H1 (cell line): ENCODE results near the gene FASN. TPM values are rescaled to one million over a fixed set of nuclear protein-coding genes. Genes with fewer than 3 reads are reported as not detected.

ENCODE experiments used
- CTCF ChIA-PET: fragments of 300-600 bp; sonication (Branson Sonifier 250); formaldehyde crosslinking; loops from one replicate; lab custom pipeline; 2021; ENCODE audit not compliant: partially characterized antibody; lab: Charles Lee
- POLR2A ChIA-PET: fragments of 300-600 bp; sonication (Branson Sonifier 250); formaldehyde crosslinking; loops from one replicate; lab custom pipeline; 2021; ENCODE audit warnings: inconsistent platforms; ENCODE audit not compliant: partially characterized antibody; lab: Charles Lee
- DNase-seq, 2 experiments: peaks; one replicate each; pipeline versions ENCODE4 v3.0.0 to v3.0.0-alpha.2; 2010 to 2022; ENCODE audit warnings: low spot score in 2 of 2, low read depth in 1 of 2, mixed read lengths in 1 of 2
- FAIRE-seq: peaks from 2 replicates; lab custom pipeline; 2011; peaks lifted over from hg19 to GRCh38; lab: Jason Lieb, UNC
- H2AFZ ChIP-seq: 2 replicates; pipeline ENCODE4 v1.8.1; 2012; ENCODE audit warnings: low read length, inconsistent platforms
- H2AK5ac ChIP-seq: 2 replicates; pipeline ENCODE4 v1.6.1; 2013; ENCODE audit warnings: low read depth, low read length
- H2BK120ac ChIP-seq: replicated peaks from 2 replicates; pipeline ENCODE3; 2013; ENCODE audit warnings: low read depth, low read length, inconsistent platforms
- H2BK12ac ChIP-seq: 2 replicates; pipeline ENCODE4 v1.6.1; 2013; ENCODE audit warnings: low read depth, low read length
- H2BK15ac ChIP-seq: 2 replicates; pipeline ENCODE4 v1.6.1; 2013; ENCODE audit warnings: low read length
- H2BK20ac ChIP-seq: 2 replicates; pipeline ENCODE4 v1.6.1; 2013; ENCODE audit warnings: low read length
- H2BK5ac ChIP-seq: 2 replicates; pipeline ENCODE4 v1.6.1; 2013; ENCODE audit warnings: low read depth, low read length
- H3K14ac ChIP-seq: 2 replicates; pipeline ENCODE4 v1.6.1; 2013; ENCODE audit warnings: inconsistent platforms; ENCODE audit not compliant: insufficient read length
- H3K18ac ChIP-seq: 2 replicates; pipeline ENCODE4 v1.6.1; 2013; ENCODE audit warnings: low read length; ENCODE audit errors: extremely low read depth
- H3K23ac ChIP-seq: 2 replicates; pipeline ENCODE4 v1.6.1; 2013; ENCODE audit warnings: inconsistent platforms; ENCODE audit not compliant: insufficient read length
- H3K23me2 ChIP-seq: 2 replicates; pipeline ENCODE4 v1.6.1; 2013; ENCODE audit warnings: low read depth, low read length
- H3K27ac ChIP-seq: 2 replicates; pipeline ENCODE4 v1.6.1; 2011; ENCODE audit warnings: low read depth, low read length, inconsistent platforms
- H3K27me3 ChIP-seq, 4 experiments: replicated peaks in 1 of 4; 1 replicate in 1 of 4; 2 replicates in 3 of 4; pipeline versions ENCODE4 v1.6.1 to v1.8.1; 2011 to 2013; ENCODE audit warnings: low read length in 3 of 4, mild to moderate bottlenecking in 3 of 4, inconsistent platforms in 2 of 4, mixed read lengths in 2 of 4, moderate library complexity in 1 of 4; ENCODE audit not compliant: control insufficient read depth in 3 of 4, insufficient read depth in 3 of 4; ENCODE audit errors: extremely low read depth in 1 of 4
- H3K36me3 ChIP-seq, 4 experiments: 2 replicates each; pipeline versions ENCODE4 v1.6.1 to v1.8.1; 2011 to 2013; ENCODE audit warnings: mild to moderate bottlenecking in 4 of 4, low read length in 3 of 4, moderate library complexity in 2 of 4, control low read depth in 1 of 4, inconsistent platforms in 1 of 4; ENCODE audit not compliant: insufficient read depth in 4 of 4, control insufficient read depth in 2 of 4
- H3K4ac ChIP-seq: replicated peaks from 2 replicates; pipeline ENCODE3; 2013; ENCODE audit warnings: low read length, low read depth, mixed read lengths, inconsistent platforms; ENCODE audit not compliant: insufficient read length
- H3K4me1 ChIP-seq, 4 experiments: replicated peaks in 1 of 4; 1 replicate in 1 of 4; 2 replicates in 3 of 4; pipeline versions ENCODE4 v1.6.1 to v1.8.1; 2011 to 2013; ENCODE audit warnings: low read length in 3 of 4, inconsistent platforms in 2 of 4, mixed read lengths in 1 of 4; ENCODE audit not compliant: insufficient read depth in 4 of 4, control insufficient read depth in 3 of 4
- H3K4me2 ChIP-seq, 2 experiments: 2 replicates each; pipeline versions ENCODE4 v1.6.1 to v1.8.1; 2011 to 2013; ENCODE audit warnings: low read depth in 2 of 2, low read length in 2 of 2, control low read depth in 1 of 2, inconsistent platforms in 1 of 2, mild to moderate bottlenecking in 1 of 2; ENCODE audit not compliant: insufficient read depth in 1 of 2
- H3K4me3 ChIP-seq, 4 experiments: fragments of 200-600, 300-600 bp in 1 of 4; sonication (generic), shearing (Covaris generic), sonication (Bioruptor Twin) in 1 of 4; 2 replicates each; pipeline versions ENCODE4 v1.5.1 to v1.8.1; 2011 to 2016; ENCODE audit warnings: low read length in 4 of 4, low read depth in 3 of 4, control low read depth in 2 of 4, inconsistent platforms in 2 of 4, mild to moderate bottlenecking in 2 of 4, mixed read lengths in 1 of 4, moderate library complexity in 1 of 4; ENCODE audit not compliant: insufficient read depth in 2 of 4; ENCODE audit errors: extremely low read depth in 1 of 4
- H3K56ac ChIP-seq: replicated peaks from 2 replicates; pipeline ENCODE3; 2013; ENCODE audit warnings: low read depth, mild to moderate bottlenecking, mixed read lengths, low read length, inconsistent platforms; ENCODE audit not compliant: insufficient read length
- H3K79me1 ChIP-seq: 2 replicates; pipeline ENCODE4 v1.6.1; 2013; ENCODE audit warnings: low read depth, low read length, control low read depth
- H3K79me2 ChIP-seq, 2 experiments: 2 replicates each; pipeline versions ENCODE4 v1.6.1 to v1.8.1; 2012 to 2013; ENCODE audit warnings: low read length in 2 of 2, mild to moderate bottlenecking in 2 of 2, inconsistent platforms in 1 of 2; ENCODE audit not compliant: insufficient read depth in 2 of 2, control insufficient read depth in 1 of 2
- H3K9ac ChIP-seq, 4 experiments: replicated peaks in 1 of 4; 1 replicate in 1 of 4; 2 replicates in 3 of 4; pipeline versions ENCODE4 v1.6.1 to v1.8.1; 2011 to 2013; ENCODE audit warnings: low read depth in 3 of 4, low read length in 3 of 4, control low read depth in 2 of 4, mild to moderate bottlenecking in 2 of 4, moderate library complexity in 2 of 4, inconsistent platforms in 1 of 4; ENCODE audit errors: extremely low read depth in 1 of 4
- H3K9me3 ChIP-seq, 2 experiments: 2 replicates each; pipeline versions ENCODE4 v1.6.1 to v1.8.1; 2012 to 2013; ENCODE audit warnings: mild to moderate bottlenecking in 2 of 2, moderate library complexity in 2 of 2, control low read depth in 1 of 2, inconsistent platforms in 1 of 2, low read depth in 1 of 2, low read length in 1 of 2, mixed read lengths in 1 of 2; ENCODE audit not compliant: insufficient read depth in 2 of 2
- H4K20me1 ChIP-seq, 2 experiments: replicated peaks in 1 of 2; 2 replicates each; pipeline versions ENCODE3 to v1.8.1; 2011 to 2013; ENCODE audit warnings: inconsistent platforms in 2 of 2, low read length in 2 of 2, mild to moderate bottlenecking in 1 of 2; ENCODE audit not compliant: insufficient read depth in 2 of 2, control insufficient read depth in 1 of 2
- H4K5ac ChIP-seq: 2 replicates; pipeline ENCODE4 v1.6.1; 2013; ENCODE audit warnings: low read length, low read depth, mixed read lengths, inconsistent platforms; ENCODE audit not compliant: insufficient read length
- H4K8ac ChIP-seq: 2 replicates; pipeline ENCODE4 v1.8.0; 2013; ENCODE audit warnings: mild to moderate bottlenecking, moderate library complexity, low read length, inconsistent platforms; ENCODE audit not compliant: insufficient read depth; ENCODE audit errors: extremely low read depth
- H4K91ac ChIP-seq: replicated peaks from 2 replicates; pipeline ENCODE3; 2013; ENCODE audit warnings: low read length, mixed read lengths, inconsistent platforms; ENCODE audit not compliant: insufficient read length
- ASH2L ChIP-seq: fragments of 200-600, 300-600 bp; sonication (generic); IDR thresholded peaks from one replicate; pipeline ENCODE4 v1.7.1; 2017; ENCODE audit warnings: low read length
- BACH1 ChIP-seq: IDR thresholded peaks from 2 replicates; pipeline ENCODE4 v1.6.1; 2012; ENCODE audit warnings: low read length, improper control_type of control experiment
- FOSL1 ChIP-seq: IDR thresholded peaks from 2 replicates; pipeline ENCODE4 v1.6.1; 2011; ENCODE audit warnings: mild to moderate bottlenecking, low read depth, low read length, moderate library complexity; ENCODE audit not compliant: insufficient read depth
- POLR2A ChIP-seq, 2 experiments: IDR thresholded peaks; 1 replicate in 1 of 2; 2 replicates in 1 of 2; pipeline ENCODE4 v1.6.1; 2011; ENCODE audit warnings: low read depth in 2 of 2, low read length in 2 of 2, mild to moderate bottlenecking in 2 of 2; ENCODE audit errors: control extremely low read depth in 1 of 2
- POLR2AphosphoS5 ChIP-seq: IDR thresholded peaks from 2 replicates; pipeline ENCODE4 v1.6.1; 2011; ENCODE audit warnings: low read depth, low read length
- POU5F1 ChIP-seq: IDR thresholded peaks from 2 replicates; pipeline ENCODE4 v1.6.1; 2011; ENCODE audit warnings: low read depth, mild to moderate bottlenecking, low read length, moderate library complexity
- RXRA ChIP-seq: IDR thresholded peaks from 2 replicates; pipeline ENCODE4 v1.6.1; 2011; ENCODE audit warnings: low read depth, mild to moderate bottlenecking, low read length, moderate library complexity; ENCODE audit not compliant: insufficient read depth
- SIX5 ChIP-seq: IDR thresholded peaks from 2 replicates; pipeline ENCODE4 v1.6.1; 2011; ENCODE audit warnings: mild to moderate bottlenecking, low read depth, low read length
- TCF12 ChIP-seq: IDR thresholded peaks from 2 replicates; pipeline ENCODE4 v1.6.1; 2011; ENCODE audit warnings: low read depth, mild to moderate bottlenecking, low read length
- YY1 ChIP-seq: IDR thresholded peaks from 2 replicates; pipeline ENCODE4 v1.6.1; 2011; ENCODE audit warnings: low read depth, mild to moderate bottlenecking, low read length
- ZNF274 ChIP-seq: IDR thresholded peaks from 2 replicates; pipeline ENCODE4 v1.7.0; 2012; ENCODE audit warnings: low read length, borderline replicate concordance; ENCODE audit errors: extremely low read depth
- WGBS, 2 experiments: shearing (Covaris generic) in 1 of 2; methylation state at CpG; one replicate each; pipeline versions ENCODE4 v1.1.6 to v1.1.7; 2013 to 2015; ENCODE audit warnings: low lambda C conversion rate in 2 of 2, mixed read lengths in 2 of 2, inconsistent platforms in 1 of 2, low coverage in 1 of 2, missing lambda C conversion rate in 1 of 2; ENCODE audit not compliant: insufficient replicate concordance in 2 of 2, insufficient coverage in 1 of 2, insufficient read length in 1 of 2; ENCODE audit errors: extremely low coverage in 1 of 2, missing lambda C conversion rate in 1 of 2; 5-methylcytosine and 5-hydroxymethylcytosine counted together
- polyA plus RNA-seq, 7 experiments: library from polyadenylated mRNA; depleted of rRNA in 3 of 7; stranded (reverse) in 5 of 7; unstranded in 2 of 7; fragments of >200 nt in 5 of 7; fragments of 200-250 nt in 2 of 7; gene quantifications; 1 replicate in 5 of 7; 2 replicates in 1 of 7; 4 replicates in 1 of 7; pipeline versions ENCODE4 v1.2.1 to v1.2.3, GENCODE V29; 2011 to 2013; ENCODE audit warnings: missing spikeins in 2 of 7, mixed read lengths in 2 of 7
- total RNA-seq: library from RNA; stranded (reverse); fragmentation: NEBNext Ultra II Directional; extraction: Animal tissue kit (Norgen Biotek cat#: 25700); gene quantifications from 2 replicates; pipeline ENCODE4 v1.2.1, GENCODE V29; 2021
- TF ChIP-seq, protein P1 (sequence below): IDR thresholded peaks from 2 replicates; pipeline ENCODE4 v1.6.1; 2012; ENCODE audit warnings: inconsistent platforms

FASN gene
- total and polyA plus RNA-seq, 2 of the 8 experiments (the other 6 are each of a cell fraction or from before 2014, with no cell fraction given): 143 to 561 TPM

DNA sequence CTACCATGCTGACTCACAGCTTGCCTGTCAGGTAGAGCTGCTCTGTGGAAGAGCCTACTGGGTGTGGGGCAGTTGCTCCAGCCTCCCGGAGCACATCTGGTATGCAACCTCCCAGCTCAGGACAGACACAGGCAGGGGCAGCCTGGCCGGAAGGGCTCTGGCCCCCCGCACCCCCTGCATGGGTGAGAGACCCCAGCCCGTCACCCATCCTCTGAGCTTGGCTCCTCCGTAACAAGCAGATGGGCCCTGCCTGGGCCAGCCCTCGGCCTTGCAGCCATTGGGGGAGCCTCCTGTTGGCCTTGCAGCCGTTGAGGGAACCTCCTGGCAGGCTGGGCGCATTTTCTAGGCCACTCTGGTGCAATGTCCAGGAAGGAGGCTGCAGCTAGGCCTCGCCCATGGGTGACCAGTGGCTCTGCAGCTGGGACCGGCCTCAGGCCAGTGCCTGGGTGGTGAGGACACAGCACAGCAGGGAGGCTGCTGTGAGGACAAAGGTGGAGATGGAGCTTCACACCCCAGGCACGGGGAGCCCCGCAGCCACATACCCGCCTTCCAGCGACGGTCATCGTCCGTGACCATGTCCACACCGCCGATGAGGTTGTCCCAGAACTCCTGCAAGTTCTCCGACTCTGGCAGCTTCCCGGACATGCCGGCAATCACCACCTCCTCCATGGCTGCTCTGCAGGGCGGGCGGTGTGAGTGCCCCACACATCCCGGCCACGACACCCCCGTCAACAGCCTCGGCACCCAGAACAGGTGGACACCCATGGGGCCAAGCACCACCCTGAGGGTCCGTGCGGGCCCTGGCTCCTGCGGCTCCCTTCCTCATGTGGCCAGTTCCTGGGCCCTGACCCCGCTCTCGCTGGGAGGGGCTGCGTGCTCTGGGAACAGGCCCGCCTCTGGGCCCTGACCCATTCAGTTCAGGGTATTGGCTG is 2.0 kb downstream of the FASN start:
- Histone ChIP-seq H2BK5ac (peak overlapping the region; percentile 60; the same call in 1 of the 2 replicates), H3K23ac (no peak overlapping the region), H3K18ac (no peak overlapping the region), H3K9me3 (no peaks in the 10 kb centered on the region), H2BK15ac (no peak overlapping the region), H3K9ac (peak overlapping the region in 2 of 4 experiments; percentile 67 to 70; a peak in 4 of 7 replicates), H4K91ac (no peak overlapping the region), H3K27me3 (no peaks in the 10 kb centered on the region), H2AFZ (no peak overlapping the region), H3K27ac (0 out of 2 replicates have a peak overlapping the region, but pooled peaks have one; percentile 30), H2BK120ac (no peak overlapping the region), H4K8ac (peak overlapping the region; percentile 62), H3K36me3 (peaks cover 34 to 50% (median 44%) of the 10 kb centered on the region in 4 experiments), H3K4me1 (peaks cover 0 to 29% (median 21%) of the 10 kb centered on the region in 4 experiments; a peak in 6 of 7 replicates), H3K23me2 (peaks cover 14% of the 10 kb centered on the region; the same call in 1 of the 2 replicates), H2AK5ac (0 out of 2 replicates have a peak overlapping the region, but pooled peaks have one; percentile 39), H2BK12ac (no peak overlapping the region), H4K20me1 (peaks cover 12 to 47% of the 10 kb centered on the region in 2 experiments), H3K79me1 (peaks cover 17% of the 10 kb centered on the region), H2BK20ac (no peak overlapping the region), H4K5ac (no peak overlapping the region), H3K4ac (no peak overlapping the region), H3K79me2 (peaks cover 15 to 47% of the 10 kb centered on the region in 2 experiments; a peak in 3 of 4 replicates), H3K14ac (no peak overlapping the region), H3K56ac (peak overlapping the region; percentile 64), H3K4me2 (peak overlapping the region; percentile 80 to 85), H3K4me3 (peak overlapping the region; percentile 62 to 94 (median 78); a peak in 7 of 8 replicates)
- POLR2A ChIA-PET: interaction anchor here (0.7 to 4.2 kb wide), 19 partner anchors 8 to 139 kb away, joined by 3 to 21 read pairs (median 5); partner anchors contain the start of genes DUS1L, GPS1 and RFNG
- no peak for DNase-seq
- CTCF ChIA-PET: interaction anchor here (0.6 to 1.6 kb wide), 10 partner anchors 9 to 146 kb away, joined by 3 to 6 read pairs (median 4); no protein-coding TSS in a partner anchor
- WGBS, 2 experiments: 90% methylated on average over 33 of the region's 35 CpGs; no CpG with 5 or more reads in 1 of the 2 experiments
- FAIRE-seq: no peak
- TF ChIP-seq BACH1 (no peak), ASH2L (no peak), RXRA (no peak), POU5F1 (no peak), POLR2A (IDR thresholded peaks at IDR 0.05; ENCODE audit: control extremely low read depth in 1 of 2, low read depth in 2 of 2, low read length in 2 of 2) (peak in 1 of 2 experiments; percentile 52; a peak in 1 of 3 replicates), POLR2AphosphoS5 (peak; percentile 27; the same call in 1 of the 2 replicates), FOSL1 (no peak), YY1 (no peak), SIX5 (no peak), ZNF274 (no peak), TCF12 (no peak)
- TF ChIP-seq, protein P1, sequence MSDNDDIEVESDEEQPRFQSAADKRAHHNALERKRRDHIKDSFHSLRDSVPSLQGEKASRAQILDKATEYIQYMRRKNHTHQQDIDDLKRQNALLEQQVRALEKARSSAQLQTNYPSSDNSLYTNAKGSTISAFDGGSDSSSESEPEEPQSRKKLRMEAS: no peak
